Common myeloid progenitor, CD34-positive (primary cell): ENCODE results near the gene AKT3.

ENCODE experiments used
- CTCF ChIA-PET: fragments of 350-600 bp; sonication (Branson Sonifier 250); formaldehyde crosslinking; loops from one replicate; lab custom pipeline; 2021; ENCODE audit warnings: antibody characterized with exemption; lab: Charles Lee
- POLR2A ChIA-PET: fragments of 350-600 bp; sonication (Branson Sonifier 250); formaldehyde crosslinking; loops from one replicate; lab custom pipeline; 2021; ENCODE audit warnings: antibody characterized with exemption; lab: Charles Lee
- DNase-seq, 3 donors: peaks; one replicate each; pipeline versions ENCODE4 v3.0.0 to v3.0.0-alpha.2; 2013
- H3K27ac ChIP-seq, 2 experiments: 1 replicate in 1 of 2; 2 replicates in 1 of 2; pipeline ENCODE4 v1.7.0; 2013; ENCODE audit warnings: inconsistent platforms in 2 of 2, low read length in 2 of 2, mild to moderate bottlenecking in 2 of 2, low read depth in 1 of 2, moderate library complexity in 1 of 2; ENCODE audit not compliant: severe bottlenecking in 2 of 2, insufficient read depth in 1 of 2, poor library complexity in 1 of 2
- H3K27me3 ChIP-seq, 5 experiments: replicated peaks in 2 of 5; 1 replicate in 3 of 5; 2 replicates in 2 of 5; pipeline versions ENCODE4 v1.6.1 to v1.7.0; 2013; ENCODE audit warnings: low read length in 4 of 5, mild to moderate bottlenecking in 2 of 5, moderate library complexity in 2 of 5, inconsistent platforms in 1 of 5; ENCODE audit not compliant: insufficient read depth in 5 of 5, control insufficient read depth in 4 of 5
- H3K36me3 ChIP-seq, 4 experiments: 1 replicate in 2 of 4; 2 replicates in 2 of 4; pipeline versions ENCODE4 v1.6.1 to v1.7.0; 2013; ENCODE audit warnings: low read length in 3 of 4, control low read depth in 1 of 4, mild to moderate bottlenecking in 1 of 4; ENCODE audit not compliant: control insufficient read depth in 4 of 4, insufficient read depth in 4 of 4
- H3K4me1 ChIP-seq, 4 experiments: 1 replicate in 3 of 4; 2 replicates in 1 of 4; pipeline versions ENCODE4 v1.6.1 to v1.7.1; 2013; ENCODE audit warnings: low read length in 3 of 4, mild to moderate bottlenecking in 3 of 4, control low read depth in 1 of 4, inconsistent platforms in 1 of 4, moderate library complexity in 1 of 4; ENCODE audit not compliant: control insufficient read depth in 4 of 4, insufficient read depth in 4 of 4; ENCODE audit errors: control extremely low read depth in 1 of 4
- H3K4me3 ChIP-seq, 7 experiments: 1 replicate in 4 of 7; 2 replicates in 3 of 7; pipeline versions ENCODE4 v1.5.1 to v1.7.0; 2013; ENCODE audit warnings: mild to moderate bottlenecking in 7 of 7, low read length in 6 of 7, moderate library complexity in 6 of 7, inconsistent platforms in 2 of 7, low read depth in 2 of 7, control low read depth in 1 of 7; ENCODE audit not compliant: insufficient read depth in 4 of 7, control insufficient read depth in 1 of 7; ENCODE audit errors: extremely low read depth in 1 of 7
- H3K9me3 ChIP-seq, 5 experiments: 1 replicate in 4 of 5; 2 replicates in 1 of 5; pipeline versions ENCODE4 v1.6.1 to v1.7.1; 2013; ENCODE audit warnings: low read length in 4 of 5, mild to moderate bottlenecking in 2 of 5, inconsistent platforms in 1 of 5, low read depth in 1 of 5, moderate library complexity in 1 of 5; ENCODE audit not compliant: control insufficient read depth in 4 of 5, insufficient read depth in 2 of 5; ENCODE audit errors: control extremely low read depth in 1 of 5
- WGBS: methylation state at CpG from one replicate; pipeline ENCODE4 v1.1.5; 2013; ENCODE audit not compliant: insufficient coverage; 5-methylcytosine and 5-hydroxymethylcytosine counted together

Gene AKT3

DNA sequence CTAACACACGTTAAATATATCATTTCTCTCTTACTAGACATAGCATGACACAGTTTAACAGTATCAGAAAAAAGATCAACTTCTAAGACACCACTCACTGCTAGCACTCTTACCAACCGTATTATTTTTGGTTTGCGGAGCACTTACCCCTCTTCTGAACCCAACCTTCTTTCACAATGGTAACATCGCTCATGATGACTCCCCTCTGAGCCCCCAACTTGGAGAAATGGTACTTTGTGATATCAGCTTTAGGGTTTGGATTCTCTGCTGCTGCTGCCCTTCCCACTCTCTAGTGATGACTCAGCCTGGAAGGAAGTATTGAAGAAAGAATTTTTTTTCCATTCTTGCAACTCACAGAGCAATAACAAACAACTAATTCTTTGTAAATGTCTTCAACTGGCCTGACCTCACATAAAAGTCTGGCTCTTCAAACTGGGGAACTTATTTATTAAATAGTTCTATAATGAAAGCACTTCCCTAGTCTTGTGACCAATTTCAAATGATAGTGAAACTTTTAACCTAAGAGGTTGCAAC is 7.0 kb downstream of the AKT3 start:
- WGBS, result 23% methylated on average over 1 of the region's 4 CpGs
- Histone ChIP-seq H3K9me3 (no peaks in the 10 kb centered on the region), H3K36me3 (peaks cover 0 to 5% (median under 1%) of the 10 kb centered on the region in 4 experiments), H3K27ac (peak overlapping the region; percentile 8 to 70), H3K4me3 (peak overlapping the region in 4 of 7 experiments; percentile 14 to 63 (median 34)), H3K27me3 (no peaks in the 10 kb centered on the region), H3K4me1 (peaks cover 1 to 16% (median 7%) of the 10 kb centered on the region in 4 experiments)
- POLR2A ChIA-PET, result no interaction called here
- CTCF ChIA-PET, result no interaction called here
- DNase-seq, result peak; percentile 40 to 81 (median 69)

- Histone ChIP-seq H3K27me3 (no peaks in the 10 kb centered on the region), H3K4me1 (peaks cover 0 to 14% (median 7%) of the 10 kb centered on the region in 4 experiments), H3K36me3 (peaks cover 0 to 9% (median 2%) of the 10 kb centered on the region in 4 experiments), H3K4me3 (no peak overlapping the region), H3K9me3 (peaks cover 0 to under 1% (median 0%) of the 10 kb centered on the region in 5 experiments), H3K27ac (peak overlapping the region; percentile 10 to 70)
- CTCF ChIA-PET, result no interaction called here
- POLR2A ChIA-PET, result no interaction called here
- DNase-seq, result peak in 2 of 3 donors; percentile 41 to 56
- no CpG with 5 or more reads among the region's 5 CpGs for WGBS
Measured at GRCh38 chr1:243842161-243842560, 7.9 kb downstream of the AKT3 start.

DNA sequence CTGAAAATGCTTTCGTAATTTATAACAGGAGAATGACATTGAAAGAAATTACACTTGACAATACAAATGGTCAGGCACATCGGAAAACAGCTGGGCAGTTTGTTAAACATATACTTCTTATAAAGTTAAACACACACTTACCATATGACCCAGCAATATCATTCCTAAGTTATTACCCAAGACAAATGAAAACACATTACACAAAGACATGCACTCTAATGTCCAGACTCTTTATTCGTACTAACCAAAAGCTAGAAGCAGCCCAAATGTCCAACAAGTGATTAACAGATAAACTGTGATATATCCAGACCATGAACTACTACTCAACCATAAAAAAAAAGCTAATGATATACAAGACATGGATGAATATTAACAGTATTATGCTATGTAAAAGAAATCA is 8.5 kb downstream of the AKT3 start:
- ChIA-PET CTCF (no interaction called here), POLR2A (no interaction called here)
- DNase-seq, result no peak
- Histone ChIP-seq H3K4me1 (peaks cover 0 to 12% (median 7%) of the 10 kb centered on the region in 4 experiments), H3K27ac (no peak overlapping the region), H3K4me3 (no peak overlapping the region), H3K36me3 (peaks cover 0 to 15% (median 3%) of the 10 kb centered on the region in 4 experiments), H3K27me3 (no peaks in the 10 kb centered on the region), H3K9me3 (peaks cover 0 to 3% (median 2%) of the 10 kb centered on the region in 5 experiments)
- WGBS, result 100% methylated on average over 1 of the region's 3 CpGs

DNA sequence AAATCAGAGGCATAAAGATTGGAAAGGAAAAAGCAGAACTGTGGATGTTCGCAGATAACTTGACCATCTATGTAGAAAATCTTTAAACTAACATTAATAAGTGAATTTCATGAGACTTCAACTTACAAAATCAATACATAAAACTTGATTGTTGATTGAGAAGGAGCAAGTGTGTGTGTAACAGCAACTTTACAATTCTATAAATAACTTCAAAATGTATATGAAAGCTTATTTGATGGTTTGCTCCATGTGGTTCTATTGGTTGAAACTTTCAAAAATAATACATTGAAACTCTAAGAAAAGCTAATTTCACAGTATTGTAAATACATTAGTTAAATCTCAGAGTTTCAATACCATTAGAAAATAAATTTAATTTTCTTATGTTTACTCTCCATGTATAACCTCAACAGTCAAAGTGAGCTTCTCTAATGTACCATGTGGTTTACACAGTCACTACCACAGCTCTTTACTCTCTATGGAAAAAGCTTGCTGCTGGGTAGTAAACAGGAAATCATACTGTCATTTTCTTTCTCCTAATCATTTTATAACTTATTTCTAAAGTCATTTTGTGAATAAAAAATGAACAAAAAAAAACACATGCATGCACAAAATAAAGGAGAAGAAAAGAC is 12.0 kb downstream of the AKT3 start:
- Histone ChIP-seq H3K4me1 (peaks cover 0 to 7% (median 3%) of the 10 kb centered on the region in 4 experiments), H3K4me3 (no peak overlapping the region), H3K36me3 (peaks cover 0 to 35% (median 9%) of the 10 kb centered on the region in 4 experiments), H3K27ac (no peak overlapping the region), H3K27me3 (no peaks in the 10 kb centered on the region), H3K9me3 (peaks cover 0 to 24% (median 5%) of the 10 kb centered on the region in 5 experiments)
- ChIA-PET CTCF (interaction anchor here (0.8 kb wide), 1 partner anchor 48 kb away, joined by 3 read pairs; no protein-coding TSS in a partner anchor), POLR2A (no interaction called here)
- WGBS, result no CpG with 5 or more reads among the region's 1 CpG
- DNase-seq, result peak in 2 of 3 donors; percentile 20 to 43

DNA sequence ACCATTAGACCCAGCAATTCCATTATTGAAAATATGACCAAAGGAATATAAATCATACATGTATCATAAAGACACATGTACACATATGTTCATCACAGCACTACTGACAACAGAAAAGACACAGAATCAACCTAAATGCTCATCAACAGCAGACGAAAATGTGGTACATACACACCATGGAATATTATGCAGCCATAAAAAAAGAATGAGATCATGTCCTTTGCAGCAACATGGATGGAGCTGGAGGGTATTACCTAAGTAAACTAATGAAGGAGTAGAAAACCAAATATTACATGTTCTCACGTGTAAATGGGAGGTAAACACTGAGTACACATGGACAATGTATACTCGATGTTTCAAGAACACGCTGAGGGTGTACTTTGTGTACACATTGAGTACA is 15.9 kb downstream of the AKT3 start:
- H3K27ac ChIP-seq, result no peak overlapping the region
- no peak overlapping the region for H3K4me3 ChIP-seq
- POLR2A ChIA-PET, result no interaction called here
- CTCF ChIA-PET, result no interaction called here
- peaks cover 0 to 24% (median 5%) of the 10 kb centered on the region in 5 experiments for H3K9me3 ChIP-seq
- WGBS, result 100% methylated on average over 3 of the region's 4 CpGs
- H3K36me3 ChIP-seq, result peaks cover 0 to 35% (median 10%) of the 10 kb centered on the region in 4 experiments
- no peak for DNase-seq
- H3K27me3 ChIP-seq, result no peaks in the 10 kb centered on the region
- no peaks in the 10 kb centered on the region for H3K4me1 ChIP-seq

- DNase-seq, result no peak
- H3K27me3 ChIP-seq, result no peaks in the 10 kb centered on the region
- no peak overlapping the region for H3K27ac ChIP-seq
- peaks cover 0 to 22% (median 11%) of the 10 kb centered on the region in 4 experiments for H3K36me3 ChIP-seq
- no peak overlapping the region for H3K4me3 ChIP-seq
- POLR2A ChIA-PET, result no interaction called here
- 100% methylated on average over 2 of the region's 3 CpGs for WGBS
- peaks cover 0 to 21% (median 3%) of the 10 kb centered on the region in 5 experiments for H3K9me3 ChIP-seq
- CTCF ChIA-PET, result no interaction called here
- peaks cover 0 to 5% (median 0%) of the 10 kb centered on the region in 4 experiments for H3K4me1 ChIP-seq
Measured at GRCh38 chr1:243831463-243831862, 18.6 kb downstream of the AKT3 start.

DNA sequence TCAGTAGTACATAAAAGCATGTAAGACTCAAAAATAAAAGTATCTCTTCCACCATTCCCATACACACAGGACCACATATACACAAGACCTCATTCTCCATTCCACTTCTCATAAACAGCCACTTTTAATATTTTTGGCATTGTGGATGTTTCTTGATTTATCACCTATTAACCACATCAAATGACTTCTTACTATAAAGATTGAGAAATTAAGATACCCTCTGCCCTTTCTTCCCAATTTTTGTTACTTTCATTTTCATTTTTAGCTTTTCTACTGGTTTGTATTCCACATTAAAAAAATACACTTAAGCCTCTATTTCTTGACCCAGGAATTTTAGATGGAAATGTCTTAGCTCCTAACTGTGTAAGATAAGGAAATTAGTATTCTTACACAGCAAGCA is 22.8 kb downstream of the AKT3 start:
- no peaks in the 10 kb centered on the region for H3K27me3 ChIP-seq
- peaks cover 0 to 13% (median 8%) of the 10 kb centered on the region in 4 experiments for H3K36me3 ChIP-seq
- H3K4me1 ChIP-seq, result peaks cover 0 to 5% (median 0%) of the 10 kb centered on the region in 4 experiments
- CTCF ChIA-PET, result interaction anchor here (1.5 kb wide), 1 partner anchor 12 kb away, joined by 3 read pairs; no protein-coding TSS in a partner anchor
- peaks cover 0 to 20% (median 4%) of the 10 kb centered on the region in 5 experiments for H3K9me3 ChIP-seq
- POLR2A ChIA-PET, result no interaction called here
- no peak overlapping the region for H3K27ac ChIP-seq
- H3K4me3 ChIP-seq, result peak overlapping the region in 2 of 7 experiments; percentile 52 to 56
- peak; percentile 26 to 76 (median 64) for DNase-seq
